ENCODE data around the gene HAUS2.

Gene HAUS2

GRCh38 chr15:42604894-42605744, 56.5 kb downstream of the HAUS2 start:
- no peak for TF ChIP-seq CTCF (IDR thresholded peaks at IDR 0.05; ENCODE audit: unreplicated experiment in 3 of 3)
- H3K36me3 Mint-ChIP-seq (ENCODE audit: low read depth): peaks cover 25% of the 10 kb centered on the region
- H3K27ac Mint-ChIP-seq: peak overlapping the region; percentile 91 to 95 (median 92)
- H3K9me3 Mint-ChIP-seq: peaks cover 2% of the 10 kb centered on the region
- peak overlapping the region in 1 of 3 experiments; percentile 60 for H3K4me3 Mint-ChIP-seq
- peaks cover 26% of the 10 kb centered on the region for H3K4me1 Mint-ChIP-seq
- no peaks in the 10 kb centered on the region for H3K27me3 Mint-ChIP-seq (ENCODE audit: low read depth)

- Mint-ChIP-seq H3K4me1 (peaks cover 26% of the 10 kb centered on the region), H3K4me3 (no peak overlapping the region), H3K9me3 (no peaks in the 10 kb centered on the region), H3K27ac (peak overlapping the region; percentile 91 to 95 (median 92)), H3K36me3 (ENCODE audit: low read depth) (peaks cover 22% of the 10 kb centered on the region), H3K27me3 (ENCODE audit: low read depth) (no peaks in the 10 kb centered on the region)
- TF ChIP-seq CTCF (IDR thresholded peaks at IDR 0.05; ENCODE audit: unreplicated experiment in 3 of 3): no peak
Measured at GRCh38 chr15:42605796-42606195, 57.2 kb downstream of the HAUS2 start.

- no peaks in the 10 kb centered on the region for H3K9me3 Mint-ChIP-seq
- H3K27me3 Mint-ChIP-seq (ENCODE audit: low read depth): no peaks in the 10 kb centered on the region
- H3K27ac Mint-ChIP-seq: peak overlapping the region in 1 of 3 experiments; percentile 38
- H3K4me1 Mint-ChIP-seq: peaks cover 26% of the 10 kb centered on the region
- H3K36me3 Mint-ChIP-seq (ENCODE audit: low read depth): peaks cover 13% of the 10 kb centered on the region
- TF ChIP-seq CTCF (IDR thresholded peaks at IDR 0.05; ENCODE audit: unreplicated experiment in 3 of 3): no peak
- H3K4me3 Mint-ChIP-seq: no peak overlapping the region
Measured at GRCh38 chr15:42608110-42608531, 59.5 kb downstream of the HAUS2 start.

GRCh38 chr15:42608752-42609488, 60.3 kb downstream of the HAUS2 start:
- peak overlapping the region in 1 of 3 experiments; percentile 28 for H3K27ac Mint-ChIP-seq
- peaks cover 9% of the 10 kb centered on the region for H3K36me3 Mint-ChIP-seq (ENCODE audit: low read depth)
- no peak for TF ChIP-seq CTCF (IDR thresholded peaks at IDR 0.05; ENCODE audit: unreplicated experiment in 3 of 3)
- H3K9me3 Mint-ChIP-seq: no peaks in the 10 kb centered on the region
- no peak overlapping the region for H3K4me3 Mint-ChIP-seq
- peaks cover 26% of the 10 kb centered on the region for H3K4me1 Mint-ChIP-seq
- H3K27me3 Mint-ChIP-seq (ENCODE audit: low read depth): no peaks in the 10 kb centered on the region

GRCh38 chr15:42611532-42611931, 62.9 kb downstream of the HAUS2 start:
- no peak for TF ChIP-seq CTCF (IDR thresholded peaks at IDR 0.05; ENCODE audit: unreplicated experiment in 3 of 3)
- peaks cover 5% of the 10 kb centered on the region for H3K36me3 Mint-ChIP-seq (ENCODE audit: low read depth)
- no peak overlapping the region for H3K4me3 Mint-ChIP-seq
- peaks cover 15% of the 10 kb centered on the region for H3K4me1 Mint-ChIP-seq
- no peak overlapping the region for H3K27ac Mint-ChIP-seq
- no peaks in the 10 kb centered on the region for H3K27me3 Mint-ChIP-seq (ENCODE audit: low read depth)
- H3K9me3 Mint-ChIP-seq: no peaks in the 10 kb centered on the region

Measured in nephron (organoid).